Lower lobe of right lung (tissue), 2 donors: Measurements from ENCODE around the gene CCT8L2. TPM values are rescaled to one million over a fixed set of nuclear protein-coding genes. Genes with fewer than 3 reads are reported as not detected.
"Not testable (repeated sequence)": the region's sequence is repeated elsewhere in the genome, so short reads cannot be mapped to it uniquely, and the experiment has no call there.

Source experiments
- ATAC-seq, 2 donors: fragments of 200-7000 bp; cut with Tn5 transposase; one replicate each; pipeline ENCODE4 v1.9.1; 2020 to 2022; ENCODE audit warnings: mild to moderate bottlenecking in 2 of 2, moderate library complexity in 2 of 2
- DNase-seq: peaks from one replicate; pipeline ENCODE4 v3.0.0-alpha.2; 2020
- H3K27ac ChIP-seq: fragments of 200-600 bp; one replicate; pipeline ENCODE4 v1.8.0; 2022
- H3K27me3 ChIP-seq: fragments of 200-600 bp; one replicate; pipeline ENCODE4 v1.8.0; 2022; ENCODE audit warnings: low read depth
- H3K36me3 ChIP-seq: fragments of 200-600 bp; one replicate; pipeline ENCODE4 v1.8.0; 2022; ENCODE audit warnings: mild to moderate bottlenecking
- H3K4me1 ChIP-seq: fragments of 200-600 bp; one replicate; pipeline ENCODE4 v1.8.0; 2022
- H3K4me3 ChIP-seq: fragments of 200-600 bp; one replicate; pipeline ENCODE4 v1.8.0; 2022; ENCODE audit warnings: mild to moderate bottlenecking
- H3K9me3 ChIP-seq: fragments of 200-600 bp; one replicate; pipeline ENCODE4 v1.8.0; 2022
- CTCF ChIP-seq: fragments of 200-600 bp; IDR thresholded peaks from one replicate; pipeline ENCODE4 v1.8.0; 2022; ENCODE audit warnings: antibody characterized with exemption, mild to moderate bottlenecking
- intact Hi-C: fragments of 100-400 bp; cut with DNase I; formaldehyde crosslinking; loops from one replicate; pipeline ENCODE4 v1.11.0; 2022
- total RNA-seq: library from RNA; stranded (reverse); fragmentation: NEBNext Ultra II Directional; extraction: Animal tissue kit (Norgen Biotek cat#: 25700); gene quantifications from one replicate; pipeline ENCODE4 v1.2.1, GENCODE V29; 2021
- donor health status: DM: no; HTN: yes; CAD: no; lungs with severe emphysema.

CCT8L2 gene
- total RNA-seq, 1 donor from 2014 or later: not detected

GRCh38 chr22:16586170-16586569, 6.4 kb downstream of the CCT8L2 start:
- Histone ChIP-seq H3K4me1 (no peaks in the 10 kb centered on the region), H3K4me3 (no peak overlapping the region), H3K9me3 (no peaks in the 10 kb centered on the region), H3K27ac (no peak overlapping the region), H3K36me3 (no peaks in the 10 kb centered on the region), H3K27me3 (no peaks in the 10 kb centered on the region)
- intact Hi-C loops: no loop called here
- no peak for ATAC-seq
- TF ChIP-seq CTCF: no peak
- DNase-seq: no peak

GRCh38 chr22:16580872-16581271, 11.7 kb downstream of the CCT8L2 start:
- H3K4me1 ChIP-seq, H3K4me3 ChIP-seq, intact Hi-C loops, H3K36me3 ChIP-seq, DNase-seq, H3K27ac ChIP-seq, ATAC-seq, H3K27me3 ChIP-seq, H3K9me3 ChIP-seq: not testable (repeated sequence)

GRCh38 chr22:16569240-16569834, 23.3 kb downstream of the CCT8L2 start:
- DNase-seq, ATAC-seq, H3K27me3 ChIP-seq, H3K4me1 ChIP-seq, H3K4me3 ChIP-seq, H3K9me3 ChIP-seq, intact Hi-C loops, H3K27ac ChIP-seq, H3K36me3 ChIP-seq: not testable (repeated sequence)

DNA sequence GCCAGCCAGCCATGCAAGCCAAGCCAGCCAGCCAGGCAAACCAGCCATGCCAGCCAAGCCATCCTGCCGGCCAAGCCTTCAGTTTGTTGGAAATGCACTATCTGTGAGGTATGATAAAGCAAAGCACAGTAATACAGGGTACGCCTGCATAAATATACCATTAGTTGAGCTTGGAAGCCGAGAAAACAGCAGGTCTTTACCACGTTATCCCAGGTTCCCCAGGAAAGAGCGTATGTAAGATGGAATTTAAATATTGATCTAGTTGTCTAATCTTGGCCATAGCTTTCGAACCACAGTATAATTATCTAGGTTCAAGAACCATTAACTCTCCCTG, 24.2 kb downstream of the CCT8L2 start:
- Histone ChIP-seq H3K4me3 (no peak overlapping the region), H3K27ac (no peak overlapping the region), H3K27me3 (no peaks in the 10 kb centered on the region)

DNA sequence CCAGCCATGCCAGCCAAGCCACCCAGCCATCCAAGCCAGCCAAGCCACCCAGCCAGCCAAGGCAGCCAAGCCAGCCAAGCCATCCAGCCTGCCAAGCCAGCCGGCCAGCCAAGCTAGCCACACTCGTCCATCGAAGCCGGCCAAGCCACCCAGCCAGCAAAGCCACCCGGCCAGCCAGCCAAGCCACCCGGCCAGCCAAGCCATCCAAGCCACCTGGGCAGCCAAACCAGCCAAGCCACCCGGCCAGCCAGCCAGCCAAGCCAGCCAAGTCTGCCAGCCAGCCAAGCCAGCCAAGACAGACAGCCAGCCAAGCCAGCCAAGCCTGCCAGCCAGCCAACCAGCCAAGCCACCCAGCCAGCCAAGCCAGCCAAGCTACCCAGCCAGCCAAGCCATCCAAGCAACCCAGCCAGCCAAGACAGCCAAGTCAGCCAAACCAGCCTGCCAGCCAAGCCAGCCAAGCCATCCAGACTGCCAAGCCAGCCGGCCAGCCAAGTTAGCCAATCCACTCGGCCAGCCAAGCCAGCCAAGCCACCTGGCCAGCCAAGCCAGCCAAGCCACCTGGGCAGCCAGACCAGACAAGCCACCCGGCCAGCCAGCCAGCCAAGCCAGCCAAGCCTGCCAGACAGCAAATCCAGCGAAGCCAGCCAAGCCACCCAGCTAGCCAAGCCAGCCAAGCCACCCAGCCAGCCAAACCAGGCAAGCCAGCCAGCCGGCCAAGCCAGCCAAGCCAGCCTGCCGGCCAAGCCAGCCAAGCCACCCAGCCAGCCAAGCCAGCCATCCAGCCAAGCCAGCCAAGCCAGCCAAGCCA, 24.8 kb downstream of the CCT8L2 start:
- ATAC-seq, H3K36me3 ChIP-seq, H3K4me3 ChIP-seq, H3K27me3 ChIP-seq, intact Hi-C loops, H3K4me1 ChIP-seq, H3K9me3 ChIP-seq, H3K27ac ChIP-seq: not testable (repeated sequence)
- peak; percentile 44 for DNase-seq

More for the DNA sequence above, 24.2 kb downstream of the CCT8L2 start:
- intact Hi-C loops: no loop called here
- no peak for DNase-seq
- Histone ChIP-seq H3K36me3 (no peaks in the 10 kb centered on the region), H3K4me1 (no peaks in the 10 kb centered on the region), H3K9me3 (no peaks in the 10 kb centered on the region)
- TF ChIP-seq CTCF: no peak
- no peak for ATAC-seq

GRCh38 chr22:16566421-16567151, 26.0 kb downstream of the CCT8L2 start:
- H3K4me3 ChIP-seq, H3K4me1 ChIP-seq, H3K27me3 ChIP-seq, intact Hi-C loops, ATAC-seq, H3K36me3 ChIP-seq, H3K9me3 ChIP-seq, H3K27ac ChIP-seq: not testable (repeated sequence)
- peak; percentile 30 for DNase-seq

- peak; percentile 40 for DNase-seq
- H3K4me1 ChIP-seq, H3K9me3 ChIP-seq, H3K27me3 ChIP-seq, H3K36me3 ChIP-seq, ATAC-seq, H3K4me3 ChIP-seq, H3K27ac ChIP-seq, intact Hi-C loops: not testable (repeated sequence)
Observed at GRCh38 chr22:16565585-16566420, 26.8 kb downstream of the CCT8L2 start.

DNA sequence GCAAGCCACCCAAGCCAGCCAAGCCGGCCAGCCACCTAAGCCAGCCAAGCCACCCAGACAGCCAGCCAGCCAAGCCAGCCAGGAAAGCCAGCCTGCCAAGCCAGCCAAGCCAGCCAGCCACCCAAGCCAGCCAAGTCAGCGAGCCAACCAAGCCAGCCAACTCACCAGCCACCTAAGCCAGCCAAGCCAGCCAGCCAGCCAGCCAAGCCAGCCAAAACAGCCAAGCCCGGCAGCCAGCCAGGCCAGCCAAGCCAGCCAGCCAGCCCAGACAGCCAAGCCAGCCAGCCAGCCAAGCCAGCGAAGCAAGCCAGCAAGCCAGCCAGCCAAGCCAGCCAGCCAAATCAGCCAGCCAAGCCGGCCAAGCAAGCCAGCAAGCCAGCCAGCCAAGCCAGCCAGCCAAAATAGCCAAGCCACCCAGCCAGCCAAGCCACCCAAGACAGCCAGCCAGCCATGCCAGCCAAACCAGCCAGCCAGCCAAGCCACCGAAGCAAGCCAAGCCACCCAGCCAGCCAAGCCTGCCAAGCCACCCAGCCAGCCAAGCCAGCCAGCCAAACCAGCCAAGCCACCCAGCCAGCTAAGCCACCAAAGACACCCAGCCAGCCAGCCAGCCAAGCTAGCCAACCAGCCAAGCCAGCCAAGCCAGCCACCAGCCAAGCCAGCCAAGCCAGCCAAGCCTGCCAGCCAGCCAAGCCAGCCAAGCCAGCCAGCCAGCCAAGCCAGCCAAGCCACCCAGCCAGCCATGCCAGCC, 27.6 kb downstream of the CCT8L2 start:
- H3K4me3 ChIP-seq, ATAC-seq, H3K36me3 ChIP-seq, H3K4me1 ChIP-seq, H3K27ac ChIP-seq, intact Hi-C loops, H3K9me3 ChIP-seq, H3K27me3 ChIP-seq: not testable (repeated sequence)
- peak; percentile 35 for DNase-seq
